ENCODE results near the gene CNKSR3. TPM values are rescaled to one million over a fixed set of nuclear protein-coding genes. Genes with fewer than 3 reads are reported as not detected.

The CNKSR3 gene
- total RNA-seq, 2 experiments from 2014 or later, result not detected

GRCh38 chr6:154435400-154435945 lies 75.0 kb downstream of the CNKSR3 start:
- no peaks in the 10 kb centered on the region for H3K9me3 Mint-ChIP-seq
- no peak overlapping the region for H3K4me3 Mint-ChIP-seq
- POLR2A ChIA-PET, result no interaction called here
- H3K4me1 Mint-ChIP-seq, result no peaks in the 10 kb centered on the region
- no peaks in the 10 kb centered on the region for H3K36me3 Mint-ChIP-seq
- ATAC-seq (ENCODE audit: low read depth) (no peak), DNase-seq (no peak)
- no peak overlapping the region for H3K27ac Mint-ChIP-seq
- peaks cover 5% of the 10 kb centered on the region for H3K27me3 Mint-ChIP-seq

DNA sequence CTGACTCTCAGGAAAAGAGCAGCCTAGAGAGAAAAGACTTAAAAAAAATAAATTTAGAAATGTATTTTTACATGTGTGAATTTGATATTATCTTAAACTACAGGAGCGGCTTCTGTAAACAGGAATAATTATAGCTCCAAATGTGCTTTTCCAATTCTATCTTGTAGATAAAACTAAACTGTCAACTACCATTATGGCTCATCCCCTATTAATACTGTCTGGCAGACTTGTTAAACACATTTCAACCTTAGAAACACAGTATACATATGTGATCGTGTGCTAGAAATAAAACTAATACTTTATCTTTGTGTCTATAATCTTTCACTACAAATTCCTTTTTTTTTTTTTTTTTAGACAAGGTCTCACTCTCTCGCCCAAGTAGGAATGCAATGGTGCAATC lies 75.8 kb downstream of the CNKSR3 start:
- H3K36me3 Mint-ChIP-seq, result no peaks in the 10 kb centered on the region
- H3K27me3 Mint-ChIP-seq, result peaks cover 5% of the 10 kb centered on the region
- H3K4me3 Mint-ChIP-seq, result no peak overlapping the region
- no peaks in the 10 kb centered on the region for H3K9me3 Mint-ChIP-seq
- DNase-seq (no peak), ATAC-seq (ENCODE audit: low read depth) (no peak)
- H3K4me1 Mint-ChIP-seq, result no peaks in the 10 kb centered on the region
- POLR2A ChIA-PET, result no interaction called here
- no peak overlapping the region for H3K27ac Mint-ChIP-seq

DNA sequence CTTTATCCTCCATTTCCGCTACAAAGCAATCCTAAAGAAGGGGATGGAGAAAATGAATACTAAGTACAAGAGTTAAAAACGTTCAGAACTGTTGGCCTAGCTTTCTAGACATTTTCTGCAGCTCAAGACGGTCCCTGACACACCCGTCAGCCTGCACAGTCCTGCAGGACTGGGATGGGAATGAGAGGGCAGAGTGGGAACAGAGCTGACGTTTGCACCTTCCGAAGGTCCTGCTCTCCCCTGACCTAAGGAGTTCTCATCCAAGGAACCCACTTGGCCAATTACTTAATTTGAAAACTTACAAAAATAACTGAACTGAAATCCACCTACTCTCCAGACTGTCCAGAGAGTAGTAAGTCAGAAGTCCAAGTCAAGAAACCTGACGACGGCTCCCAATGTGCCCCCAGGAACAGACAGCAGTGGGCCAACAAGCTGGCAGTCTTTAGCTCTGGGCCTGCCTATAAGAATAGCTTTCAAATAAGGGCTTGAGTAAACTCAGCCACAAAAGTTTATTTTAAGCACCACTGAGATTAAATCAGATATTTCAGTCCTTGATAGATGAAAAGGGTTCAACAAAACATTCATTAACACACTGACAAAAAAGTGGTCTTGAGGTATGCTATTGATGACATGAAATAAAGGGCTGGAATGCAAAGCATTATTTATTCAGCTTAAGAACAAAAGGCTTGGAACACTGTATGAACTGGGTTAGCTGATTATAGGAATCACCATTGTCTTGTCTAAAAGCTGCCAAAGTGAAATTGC lies 76.8 kb downstream of the CNKSR3 start:
- H3K4me1 Mint-ChIP-seq, result no peaks in the 10 kb centered on the region
- no peaks in the 10 kb centered on the region for H3K9me3 Mint-ChIP-seq
- POLR2A ChIA-PET, result interaction anchor here (0.6 kb wide), 1 partner anchor 188 kb away, joined by 3 read pairs; no protein-coding TSS in a partner anchor

DNA sequence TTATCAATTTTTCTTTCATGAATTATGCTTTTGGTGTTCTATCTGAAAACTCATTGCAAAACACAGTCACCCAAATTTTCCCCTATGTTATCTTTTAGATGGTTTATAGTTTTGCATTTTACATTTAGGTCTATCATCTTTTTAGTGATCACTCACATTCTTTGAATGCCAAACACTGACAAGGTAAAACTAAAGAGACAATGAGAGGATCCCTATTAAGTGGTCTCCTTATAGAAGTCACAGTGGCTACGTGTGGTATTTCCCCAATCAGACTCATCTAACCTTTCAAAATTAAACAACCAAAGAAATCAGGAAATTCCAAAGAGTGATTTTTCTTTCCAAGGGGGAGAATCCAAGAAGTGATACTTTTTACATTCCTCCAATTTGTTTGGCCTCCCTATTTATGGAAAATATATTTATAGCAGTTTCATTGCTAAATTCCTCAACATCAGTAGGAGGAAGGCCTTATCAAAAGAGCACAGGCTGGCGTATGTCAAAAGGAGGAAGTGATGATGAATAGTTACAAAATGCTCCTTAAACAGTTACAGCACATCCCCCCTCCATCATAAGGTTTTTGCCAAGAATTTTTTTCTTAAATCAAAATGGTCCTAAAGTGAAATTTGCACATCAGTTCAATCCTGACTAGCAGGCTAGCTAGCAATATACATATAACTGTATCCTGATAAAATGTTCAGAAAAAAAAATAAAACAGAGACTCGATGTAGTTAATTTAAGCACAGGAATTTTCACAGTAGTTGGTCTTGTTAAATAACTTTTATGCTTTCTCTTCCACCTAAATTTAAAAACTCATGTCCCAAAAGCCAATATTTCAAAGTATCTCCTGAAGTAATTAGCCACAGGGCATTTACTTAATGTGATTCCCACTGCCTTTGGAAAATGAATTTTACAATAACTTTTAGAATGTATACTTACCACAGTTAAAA lies 77.7 kb downstream of the CNKSR3 start:
- Mint-ChIP-seq H3K4me3 (no peak overlapping the region), H3K27ac (no peak overlapping the region), H3K4me1 (no peaks in the 10 kb centered on the region), H3K9me3 (no peaks in the 10 kb centered on the region), H3K36me3 (no peaks in the 10 kb centered on the region), H3K27me3 (peaks cover 5% of the 10 kb centered on the region)
- POLR2A ChIA-PET, result interaction anchor here (0.6 kb wide), 1 partner anchor 188 kb away, joined by 3 read pairs; no protein-coding TSS in a partner anchor
- DNase-seq (no peak), ATAC-seq (ENCODE audit: low read depth) (no peak)

More for the DNA sequence above, 76.8 kb downstream of the CNKSR3 start:
- DNase-seq (no peak), ATAC-seq (ENCODE audit: low read depth) (no peak)
- peaks cover 5% of the 10 kb centered on the region for H3K27me3 Mint-ChIP-seq
- H3K27ac Mint-ChIP-seq, result no peak overlapping the region
- no peak overlapping the region for H3K4me3 Mint-ChIP-seq
- H3K36me3 Mint-ChIP-seq, result no peaks in the 10 kb centered on the region

- ATAC-seq (ENCODE audit: low read depth) (no peak), DNase-seq (no peak)
- H3K27ac Mint-ChIP-seq, result no peak overlapping the region
- H3K4me3 Mint-ChIP-seq, result no peak overlapping the region
- POLR2A ChIA-PET, result no interaction called here
- no peaks in the 10 kb centered on the region for H3K36me3 Mint-ChIP-seq
- no peaks in the 10 kb centered on the region for H3K9me3 Mint-ChIP-seq
- H3K27me3 Mint-ChIP-seq, result peaks cover 2% of the 10 kb centered on the region
- no peaks in the 10 kb centered on the region for H3K4me1 Mint-ChIP-seq
These were observed 80.0 kb downstream of the CNKSR3 start for GRCh38 chr6:154430481-154430919.

GRCh38 chr6:154429711-154430110 lies 80.8 kb downstream of the CNKSR3 start:
- peaks cover under 1% of the 10 kb centered on the region for H3K27me3 Mint-ChIP-seq
- no peak for DNase-seq
- no peaks in the 10 kb centered on the region for H3K4me1 Mint-ChIP-seq
- H3K36me3 Mint-ChIP-seq, result no peaks in the 10 kb centered on the region
- H3K27ac Mint-ChIP-seq, result no peak overlapping the region
- POLR2A ChIA-PET, result no interaction called here
- H3K4me3 Mint-ChIP-seq, result no peak overlapping the region
- H3K9me3 Mint-ChIP-seq, result no peaks in the 10 kb centered on the region
- no peak for ATAC-seq (ENCODE audit: low read depth)

GRCh38 chr6:154428897-154429296 lies 81.6 kb downstream of the CNKSR3 start:
- Mint-ChIP-seq H3K27me3 (no peaks in the 10 kb centered on the region), H3K27ac (no peak overlapping the region), H3K9me3 (no peaks in the 10 kb centered on the region), H3K4me3 (no peak overlapping the region), H3K36me3 (no peaks in the 10 kb centered on the region), H3K4me1 (no peaks in the 10 kb centered on the region)
- ATAC-seq (ENCODE audit: low read depth) (no peak), DNase-seq (no peak)
- POLR2A ChIA-PET, result no interaction called here

DNA sequence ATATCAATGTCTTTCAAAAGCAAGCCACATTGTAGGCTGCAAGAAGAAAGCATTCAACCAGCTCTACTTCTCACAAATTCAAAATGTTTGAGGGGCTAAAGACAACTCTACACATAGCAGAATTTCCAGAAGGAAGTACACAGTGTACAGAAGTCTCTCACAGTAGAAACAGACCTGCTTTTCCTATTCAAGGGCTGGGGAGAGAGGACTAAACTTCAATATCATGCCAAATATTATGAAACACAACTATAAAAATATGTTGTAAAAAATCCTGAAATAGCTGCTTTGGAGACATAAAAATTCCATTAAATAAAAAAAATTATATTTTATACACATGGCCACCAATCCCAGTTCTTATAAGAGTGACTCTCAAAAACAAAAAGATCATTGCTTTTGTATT lies 83.0 kb downstream of the CNKSR3 start:
- H3K4me3 Mint-ChIP-seq, result no peak overlapping the region
- DNase-seq, result no peak
- no peaks in the 10 kb centered on the region for H3K27me3 Mint-ChIP-seq
- H3K4me1 Mint-ChIP-seq, result no peaks in the 10 kb centered on the region
- H3K36me3 Mint-ChIP-seq, result no peaks in the 10 kb centered on the region
- H3K27ac Mint-ChIP-seq, result no peak overlapping the region
- no peaks in the 10 kb centered on the region for H3K9me3 Mint-ChIP-seq
- ATAC-seq (ENCODE audit: low read depth), result no peak
- POLR2A ChIA-PET, result no interaction called here

GRCh38 chr6:154426997-154427396 lies 83.5 kb downstream of the CNKSR3 start:
- ATAC-seq (ENCODE audit: low read depth), result no peak
- POLR2A ChIA-PET, result no interaction called here
- Mint-ChIP-seq H3K9me3 (no peaks in the 10 kb centered on the region), H3K36me3 (no peaks in the 10 kb centered on the region), H3K27me3 (no peaks in the 10 kb centered on the region), H3K4me3 (no peak overlapping the region), H3K27ac (no peak overlapping the region), H3K4me1 (no peaks in the 10 kb centered on the region)
- DNase-seq, result no peak

GRCh38 chr6:154425034-154425433 lies 85.5 kb downstream of the CNKSR3 start:
- POLR2A ChIA-PET, result no interaction called here
- Mint-ChIP-seq H3K27ac (no peak overlapping the region), H3K9me3 (no peaks in the 10 kb centered on the region)

GRCh38 chr6:154414021-154414813 lies 96.3 kb downstream of the CNKSR3 start:
- Mint-ChIP-seq H3K4me1 (no peaks in the 10 kb centered on the region), H3K4me3 (no peak overlapping the region)

More at GRCh38 chr6:154425034-154425433, 85.5 kb downstream of the CNKSR3 start:
- no peaks in the 10 kb centered on the region for H3K27me3 Mint-ChIP-seq
- H3K4me1 Mint-ChIP-seq, result no peaks in the 10 kb centered on the region
- no peaks in the 10 kb centered on the region for H3K36me3 Mint-ChIP-seq
- DNase-seq (no peak), ATAC-seq (ENCODE audit: low read depth) (no peak)
- H3K4me3 Mint-ChIP-seq, result no peak overlapping the region

GRCh38 chr6:154412106-154412820 lies 98.2 kb downstream of the CNKSR3 start:
- H3K27ac Mint-ChIP-seq, result no peak overlapping the region
- peaks cover 5% of the 10 kb centered on the region for H3K27me3 Mint-ChIP-seq
- no peak for DNase-seq
- POLR2A ChIA-PET, result no interaction called here
- H3K36me3 Mint-ChIP-seq, result no peaks in the 10 kb centered on the region
- no peaks in the 10 kb centered on the region for H3K4me1 Mint-ChIP-seq
- ATAC-seq (ENCODE audit: low read depth), result no peak
- H3K9me3 Mint-ChIP-seq, result peaks cover 3% of the 10 kb centered on the region
- no peak overlapping the region for H3K4me3 Mint-ChIP-seq

More at GRCh38 chr6:154414021-154414813, 96.3 kb downstream of the CNKSR3 start:
- Mint-ChIP-seq H3K27ac (no peak overlapping the region), H3K27me3 (peaks cover 5% of the 10 kb centered on the region), H3K36me3 (no peaks in the 10 kb centered on the region), H3K9me3 (peaks cover 3% of the 10 kb centered on the region)
- POLR2A ChIA-PET, result no interaction called here
- DNase-seq (no peak), ATAC-seq (ENCODE audit: low read depth) (no peak)

Data from activated naive CD8-positive, alpha-beta T cell treated with anti-CD3 and anti-CD28 coated beads, Interleukin-2, amount 10 ng/mL, durations not matched to agents 7 days and 5 days (primary cell).